HG03135 (cell line): ENCODE data around the gene PRTN3.

Experiments used
- ATAC-seq: cut with Tn5 transposase; IDR thresholded peaks from one replicate; pipeline ENCODE4 v1.9.1; 2021; ENCODE audit warnings: mild to moderate bottlenecking, moderate library complexity; ENCODE audit not compliant: unreplicated experiment

The PRTN3 gene

GRCh38 chr19:802498-803098, 38.2 kb upstream of the PRTN3 start:
- ATAC-seq: no peak

- ATAC-seq: no peak
Observed at GRCh38 chr19:803099-803561, 37.7 kb upstream of the PRTN3 start.

- no peak for ATAC-seq
Observed at GRCh38 chr19:803686-804418, 36.9 kb upstream of the PRTN3 start.

- ATAC-seq: no peak
Observed at GRCh38 chr19:804419-805165, 36.2 kb upstream of the PRTN3 start.

- no peak for ATAC-seq
Observed at GRCh38 chr19:805166-805551, 35.6 kb upstream of the PRTN3 start.

GRCh38 chr19:805600-806550, 34.9 kb upstream of the PRTN3 start:
- ATAC-seq: no peak

- ATAC-seq: no peak
Observed at GRCh38 chr19:806815-807421, 33.9 kb upstream of the PRTN3 start.

GRCh38 chr19:807627-808422, 33.0 kb upstream of the PRTN3 start:
- no peak for ATAC-seq

- no peak for ATAC-seq
Observed at GRCh38 chr19:808423-808775, 32.4 kb upstream of the PRTN3 start.

- no peak for ATAC-seq
Observed at GRCh38 chr19:810077-810855, 30.5 kb upstream of the PRTN3 start.

- ATAC-seq: no peak
Observed at GRCh38 chr19:810883-811489, 29.8 kb upstream of the PRTN3 start.

GRCh38 chr19:811506-812048, 29.2 kb upstream of the PRTN3 start:
- ATAC-seq: no peak

GRCh38 chr19:812049-812746, 28.6 kb upstream of the PRTN3 start:
- no peak for ATAC-seq

- no peak for ATAC-seq
Observed at GRCh38 chr19:812747-813218, 28.0 kb upstream of the PRTN3 start.

GRCh38 chr19:813219-814151, 27.3 kb upstream of the PRTN3 start:
- no peak for ATAC-seq
